H1 (cell line): ENCODE data around the gene NR3C2. TPM values are rescaled to one million over a fixed set of nuclear protein-coding genes. Genes with fewer than 3 reads are reported as not detected.

Source experiments
- BCL11A ChIP-seq, 2 experiments: IDR thresholded peaks; one replicate each; pipeline ENCODE4 v1.6.1; 2011; ENCODE audit warnings: low read depth in 2 of 2, low read length in 2 of 2, mild to moderate bottlenecking in 2 of 2
- polyA plus RNA-seq, 7 experiments: library from polyadenylated mRNA; depleted of rRNA in 3 of 7; stranded (reverse) in 5 of 7; unstranded in 2 of 7; fragments of >200 nt in 5 of 7; fragments of 200-250 nt in 2 of 7; gene quantifications; 1 replicate in 5 of 7; 2 replicates in 1 of 7; 4 replicates in 1 of 7; pipeline versions ENCODE4 v1.2.1 to v1.2.3, GENCODE V29; 2011 to 2013; ENCODE audit warnings: missing spikeins in 2 of 7, mixed read lengths in 2 of 7
- total RNA-seq: library from RNA; stranded (reverse); fragmentation: NEBNext Ultra II Directional; extraction: Animal tissue kit (Norgen Biotek cat#: 25700); gene quantifications from 2 replicates; pipeline ENCODE4 v1.2.1, GENCODE V29; 2021

NR3C2 gene
- total and polyA plus RNA-seq, 2 of the 8 experiments (the other 6 are each of a cell fraction or from before 2014, with no cell fraction given), result 0.80 to 3.9 TPM

- TF ChIP-seq BCL11A (IDR thresholded peaks at IDR 0.05; ENCODE audit: low read depth in 2 of 2, low read length in 2 of 2), result no peak
Measured at GRCh38 chr4:148120216-148120615, 322.0 kb downstream of the NR3C2 start (continued).
